HEK293T (cell line): ENCODE data around the gene CLRN2.

Experiments
- CTCF ChIA-PET: fragments of 350-600 bp; formaldehyde crosslinking; extraction: SDS; loops from one replicate; lab custom pipeline; 2021; ENCODE audit warnings: antibody characterized with exemption, inconsistent platforms; lab: Yijun Ruan, JAX
- POLR2A ChIA-PET: fragments of 350-600 bp; formaldehyde crosslinking; extraction: SDS; loops from one replicate; lab custom pipeline; 2020; ENCODE audit warnings: antibody characterized with exemption, inconsistent platforms; lab: Yijun Ruan, JAX
- DNase-seq: peaks from one replicate; pipeline ENCODE4 v3.0.0; 2012; ENCODE audit warnings: mixed read lengths; ENCODE audit errors: extremely low spot score
- ARNT ChIP-seq: fragments of 450-650 bp; IDR thresholded peaks from 2 replicates; pipeline ENCODE4 v1.6.1; 2017; ENCODE audit warnings: mild to moderate bottlenecking
- BHLHE40 ChIP-seq: fragments of 450-650 bp; IDR thresholded peaks from 2 replicates; pipeline ENCODE4 v1.6.1; 2016; ENCODE audit warnings: mild to moderate bottlenecking, moderate library complexity, borderline replicate concordance
- CTBP1 ChIP-seq: fragments of 450-650 bp; IDR thresholded peaks from 2 replicates; pipeline ENCODE4 v1.6.1; 2016; ENCODE audit warnings: borderline replicate concordance
- ELF4 ChIP-seq: fragments of 450-650 bp; IDR thresholded peaks from 2 replicates; pipeline ENCODE4 v1.6.1; 2017; ENCODE audit warnings: antibody characterized with exemption
- FOXA1 ChIP-seq: fragments of 450-650 bp; IDR thresholded peaks from 2 replicates; pipeline ENCODE4 v1.6.1; 2016; ENCODE audit warnings: mild to moderate bottlenecking
- FOXK2 ChIP-seq: fragments of 450-650 bp; IDR thresholded peaks from 2 replicates; pipeline ENCODE4 v1.6.1; 2016; ENCODE audit warnings: mild to moderate bottlenecking
- FOXM1 ChIP-seq: fragments of 450-650 bp; IDR thresholded peaks from 2 replicates; pipeline ENCODE4 v1.6.1; 2017; ENCODE audit warnings: mild to moderate bottlenecking, borderline replicate concordance
- HDGF ChIP-seq: fragments of 450-650 bp; IDR thresholded peaks from 2 replicates; pipeline ENCODE4 v1.6.1; 2017; ENCODE audit warnings: antibody characterized with exemption, borderline replicate concordance
- L3MBTL2 ChIP-seq: fragments of 450-650 bp; conservative IDR thresholded peaks from 2 replicates; pipeline ENCODE4 v1.6.1; 2016; ENCODE audit warnings: mild to moderate bottlenecking
- LEF1 ChIP-seq: fragments of 450-650 bp; IDR thresholded peaks from 2 replicates; pipeline ENCODE4 v1.6.1; 2017; ENCODE audit warnings: mild to moderate bottlenecking, borderline replicate concordance
- NFRKB ChIP-seq: fragments of 450-650 bp; IDR thresholded peaks from 2 replicates; pipeline ENCODE4 v1.6.1; 2016; ENCODE audit warnings: mild to moderate bottlenecking, moderate library complexity
- PKNOX1 ChIP-seq: fragments of 450-650 bp; IDR thresholded peaks from 2 replicates; pipeline ENCODE4 v1.6.1; 2016
- SP1 ChIP-seq: fragments of 450-650 bp; IDR thresholded peaks from 2 replicates; pipeline ENCODE4 v1.6.1; 2017
- SUZ12 ChIP-seq: fragments of 450-650 bp; IDR thresholded peaks from 2 replicates; pipeline ENCODE4 v1.6.1; 2016; ENCODE audit warnings: mild to moderate bottlenecking
- TARDBP ChIP-seq: fragments of 450-650 bp; IDR thresholded peaks from 2 replicates; pipeline ENCODE4 v1.6.1; 2016
- ZNF384 ChIP-seq: fragments of 450-650 bp; IDR thresholded peaks from 2 replicates; pipeline ENCODE4 v1.6.1; 2016

The CLRN2 gene

GRCh38 chr4:17490575-17491059 lies 24.3 kb upstream of the CLRN2 start:
- TF ChIP-seq HDGF (no peak), NFRKB (no peak), ELF4 (no peak)
- POLR2A ChIA-PET = no interaction called here
- CTCF ChIA-PET = no interaction called here
- DNase-seq = no peak

DNA sequence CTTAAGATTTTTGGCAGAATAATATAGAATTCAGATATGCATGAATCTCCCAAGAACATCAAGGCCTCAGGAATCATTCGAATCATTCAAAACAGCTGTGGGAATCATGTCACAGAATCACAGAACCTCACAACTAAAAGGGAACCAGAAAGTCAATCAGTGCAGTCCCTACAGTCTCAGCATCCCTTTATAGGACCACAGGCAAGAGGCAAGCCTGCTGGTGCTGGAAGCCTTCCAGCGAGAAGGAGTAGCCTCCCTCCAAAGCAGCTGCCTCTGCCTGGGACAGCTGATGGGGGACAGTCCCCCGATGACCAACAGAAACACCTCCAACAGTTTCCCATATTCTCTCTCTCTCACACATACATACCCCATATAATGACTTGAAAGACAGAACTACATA lies 23.8 kb upstream of the CLRN2 start:
- POLR2A ChIA-PET = no interaction called here
- DNase-seq = no peak
- CTCF ChIA-PET = no interaction called here
- TF ChIP-seq PKNOX1 (no peak), L3MBTL2 (no peak), LEF1 (no peak), FOXM1 (no peak), TARDBP (no peak), NFRKB (no peak), CTBP1 (no peak), SP1 (no peak), HDGF (no peak), FOXK2 (no peak), ZNF384 (no peak), ARNT (no peak), ELF4 (no peak), FOXA1 (no peak), BHLHE40 (no peak), SUZ12 (no peak)

- TF ChIP-seq FOXA1 = no peak
- no peak for TF ChIP-seq FOXK2
- no peak for TF ChIP-seq L3MBTL2
- TF ChIP-seq ARNT = no peak
- no peak for TF ChIP-seq BHLHE40
- no peak for TF ChIP-seq PKNOX1
- TF ChIP-seq HDGF = no peak
- TF ChIP-seq ZNF384 = no peak
- no peak for TF ChIP-seq LEF1
- no peak for TF ChIP-seq FOXM1
- TF ChIP-seq TARDBP = no peak
- TF ChIP-seq ELF4 = no peak
- no peak for TF ChIP-seq CTBP1
- no peak for TF ChIP-seq SP1
- no peak for TF ChIP-seq SUZ12
- TF ChIP-seq NFRKB = no peak
- DNase-seq = no peak
- CTCF ChIA-PET = no interaction called here
Measured at GRCh38 chr4:17492058-17492741, 22.8 kb upstream of the CLRN2 start.

DNA sequence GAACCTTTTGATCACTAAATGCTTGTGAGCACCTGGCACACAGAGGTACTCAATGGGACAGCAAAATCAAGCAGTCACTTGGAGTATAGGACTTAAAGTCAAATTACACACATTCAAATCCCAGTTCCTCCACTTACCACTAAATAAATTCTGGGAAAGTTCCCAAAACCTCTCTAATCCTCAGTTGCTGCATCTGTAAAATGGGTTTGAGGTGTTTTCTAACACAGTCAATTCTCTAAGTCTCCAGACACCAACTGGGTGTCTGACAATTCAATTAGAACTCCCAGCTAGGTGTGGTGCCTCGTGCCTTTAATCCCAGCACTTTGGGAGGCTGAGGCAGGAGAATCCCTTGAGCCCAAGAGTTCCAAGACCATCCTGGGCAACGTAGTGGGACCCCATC lies 22.1 kb upstream of the CLRN2 start:
- no peak for DNase-seq
- CTCF ChIA-PET = interaction anchor here (0.7 to 1.2 kb wide), 3 partner anchors 19 to 324 kb away, joined by 3 to 4 read pairs (median 3); partner anchors contain the start of gene QDPR
- POLR2A ChIA-PET = no interaction called here
- TF ChIP-seq CTBP1 (no peak), TARDBP (no peak), LEF1 (no peak), NFRKB (no peak), ARNT (no peak), ELF4 (no peak), PKNOX1 (no peak), BHLHE40 (no peak), FOXM1 (no peak), SUZ12 (no peak), SP1 (no peak), HDGF (no peak)

More at GRCh38 chr4:17492058-17492741, 22.8 kb upstream of the CLRN2 start:
- POLR2A ChIA-PET = no interaction called here

DNA sequence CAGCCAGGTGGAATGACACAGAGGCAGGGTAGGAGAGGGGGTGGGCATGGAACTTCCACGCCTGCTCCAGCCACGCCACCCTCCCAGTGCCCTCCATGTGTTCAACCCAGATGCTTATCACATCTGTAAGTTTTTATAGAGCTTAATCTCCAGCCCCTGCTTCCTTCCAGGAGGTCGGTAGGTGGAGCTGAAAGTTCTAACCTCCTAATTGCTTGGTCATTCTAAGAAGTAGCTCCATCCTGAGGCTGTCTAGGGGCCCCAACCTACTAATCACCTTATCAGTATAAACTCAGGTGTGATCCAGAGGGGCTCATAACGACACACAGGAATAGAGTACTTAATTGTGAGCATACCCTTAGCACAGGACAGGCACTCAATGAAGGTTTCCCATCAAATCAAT lies 21.3 kb upstream of the CLRN2 start:
- TF ChIP-seq FOXM1 (no peak), L3MBTL2 (no peak), PKNOX1 (no peak), FOXK2 (no peak), NFRKB (no peak), FOXA1 (no peak)
- DNase-seq = no peak
- ChIA-PET CTCF (interaction anchor here (0.7 to 1.2 kb wide), 3 partner anchors 19 to 324 kb away, joined by 3 to 4 read pairs (median 3); partner anchors contain the start of gene QDPR), POLR2A (interaction anchor here (1.4 kb wide), 1 partner anchor 17 kb away, joined by 4 read pairs; no protein-coding TSS in a partner anchor)
